H1 (cell line): ENCODE data around the gene CUEDC2. TPM values are rescaled to one million over a fixed set of nuclear protein-coding genes. Genes with fewer than 3 reads are reported as not detected.

Source experiments
- CTCF ChIA-PET: fragments of 300-600 bp; sonication (Branson Sonifier 250); formaldehyde crosslinking; loops from one replicate; lab custom pipeline; 2021; ENCODE audit not compliant: partially characterized antibody; lab: Charles Lee
- POLR2A ChIA-PET: fragments of 300-600 bp; sonication (Branson Sonifier 250); formaldehyde crosslinking; loops from one replicate; lab custom pipeline; 2021; ENCODE audit warnings: inconsistent platforms; ENCODE audit not compliant: partially characterized antibody; lab: Charles Lee
- DNase-seq, 2 experiments: peaks; one replicate each; pipeline versions ENCODE4 v3.0.0 to v3.0.0-alpha.2; 2010 to 2022; ENCODE audit warnings: low spot score in 2 of 2, low read depth in 1 of 2, mixed read lengths in 1 of 2
- FAIRE-seq: peaks from 2 replicates; lab custom pipeline; 2011; peaks lifted over from hg19 to GRCh38; lab: Jason Lieb, UNC
- H2AFZ ChIP-seq: 2 replicates; pipeline ENCODE4 v1.8.1; 2012; ENCODE audit warnings: low read length, inconsistent platforms
- H2AK5ac ChIP-seq: 2 replicates; pipeline ENCODE4 v1.6.1; 2013; ENCODE audit warnings: low read depth, low read length
- H2BK120ac ChIP-seq: replicated peaks from 2 replicates; pipeline ENCODE3; 2013; ENCODE audit warnings: low read depth, low read length, inconsistent platforms
- H2BK12ac ChIP-seq: 2 replicates; pipeline ENCODE4 v1.6.1; 2013; ENCODE audit warnings: low read depth, low read length
- H2BK15ac ChIP-seq: 2 replicates; pipeline ENCODE4 v1.6.1; 2013; ENCODE audit warnings: low read length
- H2BK20ac ChIP-seq: 2 replicates; pipeline ENCODE4 v1.6.1; 2013; ENCODE audit warnings: low read length
- H2BK5ac ChIP-seq: 2 replicates; pipeline ENCODE4 v1.6.1; 2013; ENCODE audit warnings: low read depth, low read length
- H3K14ac ChIP-seq: 2 replicates; pipeline ENCODE4 v1.6.1; 2013; ENCODE audit warnings: inconsistent platforms; ENCODE audit not compliant: insufficient read length
- H3K18ac ChIP-seq: 2 replicates; pipeline ENCODE4 v1.6.1; 2013; ENCODE audit warnings: low read length; ENCODE audit errors: extremely low read depth
- H3K23ac ChIP-seq: 2 replicates; pipeline ENCODE4 v1.6.1; 2013; ENCODE audit warnings: inconsistent platforms; ENCODE audit not compliant: insufficient read length
- H3K23me2 ChIP-seq: 2 replicates; pipeline ENCODE4 v1.6.1; 2013; ENCODE audit warnings: low read depth, low read length
- H3K27ac ChIP-seq: 2 replicates; pipeline ENCODE4 v1.6.1; 2011; ENCODE audit warnings: low read depth, low read length, inconsistent platforms
- H3K27me3 ChIP-seq, 4 experiments: replicated peaks in 1 of 4; 1 replicate in 1 of 4; 2 replicates in 3 of 4; pipeline versions ENCODE4 v1.6.1 to v1.8.1; 2011 to 2013; ENCODE audit warnings: low read length in 3 of 4, mild to moderate bottlenecking in 3 of 4, inconsistent platforms in 2 of 4, mixed read lengths in 2 of 4, moderate library complexity in 1 of 4; ENCODE audit not compliant: control insufficient read depth in 3 of 4, insufficient read depth in 3 of 4; ENCODE audit errors: extremely low read depth in 1 of 4
- H3K36me3 ChIP-seq, 4 experiments: 2 replicates each; pipeline versions ENCODE4 v1.6.1 to v1.8.1; 2011 to 2013; ENCODE audit warnings: mild to moderate bottlenecking in 4 of 4, low read length in 3 of 4, moderate library complexity in 2 of 4, control low read depth in 1 of 4, inconsistent platforms in 1 of 4; ENCODE audit not compliant: insufficient read depth in 4 of 4, control insufficient read depth in 2 of 4
- H3K4ac ChIP-seq: replicated peaks from 2 replicates; pipeline ENCODE3; 2013; ENCODE audit warnings: low read length, low read depth, mixed read lengths, inconsistent platforms; ENCODE audit not compliant: insufficient read length
- H3K4me1 ChIP-seq, 4 experiments: replicated peaks in 1 of 4; 1 replicate in 1 of 4; 2 replicates in 3 of 4; pipeline versions ENCODE4 v1.6.1 to v1.8.1; 2011 to 2013; ENCODE audit warnings: low read length in 3 of 4, inconsistent platforms in 2 of 4, mixed read lengths in 1 of 4; ENCODE audit not compliant: insufficient read depth in 4 of 4, control insufficient read depth in 3 of 4
- H3K4me2 ChIP-seq, 2 experiments: 2 replicates each; pipeline versions ENCODE4 v1.6.1 to v1.8.1; 2011 to 2013; ENCODE audit warnings: low read depth in 2 of 2, low read length in 2 of 2, control low read depth in 1 of 2, inconsistent platforms in 1 of 2, mild to moderate bottlenecking in 1 of 2; ENCODE audit not compliant: insufficient read depth in 1 of 2
- H3K4me3 ChIP-seq, 4 experiments: fragments of 200-600, 300-600 bp in 1 of 4; sonication (generic), shearing (Covaris generic), sonication (Bioruptor Twin) in 1 of 4; 2 replicates each; pipeline versions ENCODE4 v1.5.1 to v1.8.1; 2011 to 2016; ENCODE audit warnings: low read length in 4 of 4, low read depth in 3 of 4, control low read depth in 2 of 4, inconsistent platforms in 2 of 4, mild to moderate bottlenecking in 2 of 4, mixed read lengths in 1 of 4, moderate library complexity in 1 of 4; ENCODE audit not compliant: insufficient read depth in 2 of 4; ENCODE audit errors: extremely low read depth in 1 of 4
- H3K56ac ChIP-seq: replicated peaks from 2 replicates; pipeline ENCODE3; 2013; ENCODE audit warnings: low read depth, mild to moderate bottlenecking, mixed read lengths, low read length, inconsistent platforms; ENCODE audit not compliant: insufficient read length
- H3K79me1 ChIP-seq: 2 replicates; pipeline ENCODE4 v1.6.1; 2013; ENCODE audit warnings: low read depth, low read length, control low read depth
- H3K79me2 ChIP-seq, 2 experiments: 2 replicates each; pipeline versions ENCODE4 v1.6.1 to v1.8.1; 2012 to 2013; ENCODE audit warnings: low read length in 2 of 2, mild to moderate bottlenecking in 2 of 2, inconsistent platforms in 1 of 2; ENCODE audit not compliant: insufficient read depth in 2 of 2, control insufficient read depth in 1 of 2
- H3K9ac ChIP-seq, 4 experiments: replicated peaks in 1 of 4; 1 replicate in 1 of 4; 2 replicates in 3 of 4; pipeline versions ENCODE4 v1.6.1 to v1.8.1; 2011 to 2013; ENCODE audit warnings: low read depth in 3 of 4, low read length in 3 of 4, control low read depth in 2 of 4, mild to moderate bottlenecking in 2 of 4, moderate library complexity in 2 of 4, inconsistent platforms in 1 of 4; ENCODE audit errors: extremely low read depth in 1 of 4
- H3K9me3 ChIP-seq, 2 experiments: 2 replicates each; pipeline versions ENCODE4 v1.6.1 to v1.8.1; 2012 to 2013; ENCODE audit warnings: mild to moderate bottlenecking in 2 of 2, moderate library complexity in 2 of 2, control low read depth in 1 of 2, inconsistent platforms in 1 of 2, low read depth in 1 of 2, low read length in 1 of 2, mixed read lengths in 1 of 2; ENCODE audit not compliant: insufficient read depth in 2 of 2
- H4K20me1 ChIP-seq, 2 experiments: replicated peaks in 1 of 2; 2 replicates each; pipeline versions ENCODE3 to v1.8.1; 2011 to 2013; ENCODE audit warnings: inconsistent platforms in 2 of 2, low read length in 2 of 2, mild to moderate bottlenecking in 1 of 2; ENCODE audit not compliant: insufficient read depth in 2 of 2, control insufficient read depth in 1 of 2
- H4K5ac ChIP-seq: 2 replicates; pipeline ENCODE4 v1.6.1; 2013; ENCODE audit warnings: low read length, low read depth, mixed read lengths, inconsistent platforms; ENCODE audit not compliant: insufficient read length
- H4K8ac ChIP-seq: 2 replicates; pipeline ENCODE4 v1.8.0; 2013; ENCODE audit warnings: mild to moderate bottlenecking, moderate library complexity, low read length, inconsistent platforms; ENCODE audit not compliant: insufficient read depth; ENCODE audit errors: extremely low read depth
- H4K91ac ChIP-seq: replicated peaks from 2 replicates; pipeline ENCODE3; 2013; ENCODE audit warnings: low read length, mixed read lengths, inconsistent platforms; ENCODE audit not compliant: insufficient read length
- CEBPB ChIP-seq: IDR thresholded peaks from 2 replicates; pipeline ENCODE4 v1.6.1; 2012; ENCODE audit warnings: low read depth, low read length
- EP300 ChIP-seq, 2 experiments: IDR thresholded peaks; 1 replicate in 1 of 2; 2 replicates in 1 of 2; pipeline ENCODE4 v1.6.1; 2011 to 2012; ENCODE audit warnings: low read depth in 2 of 2, low read length in 2 of 2, mild to moderate bottlenecking in 2 of 2, borderline replicate concordance in 1 of 2, inconsistent platforms in 1 of 2, moderate library complexity in 1 of 2
- FOSL1 ChIP-seq: IDR thresholded peaks from 2 replicates; pipeline ENCODE4 v1.6.1; 2011; ENCODE audit warnings: mild to moderate bottlenecking, low read depth, low read length, moderate library complexity; ENCODE audit not compliant: insufficient read depth
- GABPA ChIP-seq: IDR thresholded peaks from 2 replicates; pipeline ENCODE4 v1.6.1; 2011; ENCODE audit warnings: mild to moderate bottlenecking, low read length, moderate library complexity, borderline replicate concordance; ENCODE audit not compliant: insufficient read depth
- HDAC2 ChIP-seq, 2 experiments: fragments of 300-600 bp in 1 of 2; sonication (generic) in 1 of 2; IDR thresholded peaks; 2 replicates each; pipeline ENCODE4 v1.6.1; 2011 to 2012; ENCODE audit warnings: low read depth in 2 of 2, low read length in 2 of 2, mild to moderate bottlenecking in 2 of 2, moderate library complexity in 2 of 2, borderline replicate concordance in 1 of 2, inconsistent platforms in 1 of 2
- KDM5A ChIP-seq: fragments of 200-600 bp; IDR thresholded peaks from 2 replicates; pipeline ENCODE4 v1.7.1; 2012; ENCODE audit warnings: mild to moderate bottlenecking, low read length, inconsistent platforms, mixed read lengths
- MAFK ChIP-seq: IDR thresholded peaks from 2 replicates; pipeline ENCODE4 v1.6.1; 2012; ENCODE audit warnings: low read depth, mild to moderate bottlenecking, improper control_type of control experiment, low read length
- NANOG ChIP-seq: IDR thresholded peaks from 2 replicates; pipeline ENCODE4 v1.6.1; 2011; ENCODE audit warnings: low read length, low read depth, mild to moderate bottlenecking, inconsistent platforms; ENCODE audit not compliant: insufficient read depth, poor library complexity, severe bottlenecking
- POU5F1 ChIP-seq: IDR thresholded peaks from 2 replicates; pipeline ENCODE4 v1.6.1; 2011; ENCODE audit warnings: low read depth, mild to moderate bottlenecking, low read length, moderate library complexity
- SAP30 ChIP-seq: fragments of 300-600 bp; sonication (generic); IDR thresholded peaks from 2 replicates; pipeline ENCODE4 v1.7.1; 2012; ENCODE audit warnings: low read length, moderate library complexity, mild to moderate bottlenecking, inconsistent platforms; ENCODE audit not compliant: insufficient read depth, insufficient replicate concordance
- SUZ12 ChIP-seq: fragments of 200-600 bp; sonication (generic); IDR thresholded peaks from 2 replicates; pipeline ENCODE4 v1.6.1; 2012; ENCODE audit warnings: mild to moderate bottlenecking, inconsistent platforms, low read length, moderate library complexity, mixed read lengths
- TAF7 ChIP-seq: optimal IDR thresholded peaks from 2 replicates; pipeline ENCODE3; 2011; ENCODE audit warnings: low read depth, mild to moderate bottlenecking, inconsistent platforms, low read length, moderate library complexity, borderline replicate concordance
- WGBS, 2 experiments: shearing (Covaris generic) in 1 of 2; methylation state at CpG; one replicate each; pipeline versions ENCODE4 v1.1.6 to v1.1.7; 2013 to 2015; ENCODE audit warnings: low lambda C conversion rate in 2 of 2, mixed read lengths in 2 of 2, inconsistent platforms in 1 of 2, low coverage in 1 of 2, missing lambda C conversion rate in 1 of 2; ENCODE audit not compliant: insufficient replicate concordance in 2 of 2, insufficient coverage in 1 of 2, insufficient read length in 1 of 2; ENCODE audit errors: extremely low coverage in 1 of 2, missing lambda C conversion rate in 1 of 2; 5-methylcytosine and 5-hydroxymethylcytosine counted together
- polyA plus RNA-seq, 7 experiments: library from polyadenylated mRNA; depleted of rRNA in 3 of 7; stranded (reverse) in 5 of 7; unstranded in 2 of 7; fragments of >200 nt in 5 of 7; fragments of 200-250 nt in 2 of 7; gene quantifications; 1 replicate in 5 of 7; 2 replicates in 1 of 7; 4 replicates in 1 of 7; pipeline versions ENCODE4 v1.2.1 to v1.2.3, GENCODE V29; 2011 to 2013; ENCODE audit warnings: missing spikeins in 2 of 7, mixed read lengths in 2 of 7
- total RNA-seq: library from RNA; stranded (reverse); fragmentation: NEBNext Ultra II Directional; extraction: Animal tissue kit (Norgen Biotek cat#: 25700); gene quantifications from 2 replicates; pipeline ENCODE4 v1.2.1, GENCODE V29; 2021

CUEDC2 gene
- total and polyA plus RNA-seq, 2 of the 8 experiments (the other 6 are each of a cell fraction or from before 2014, with no cell fraction given), result 41.7 to 55.2 TPM

DNA sequence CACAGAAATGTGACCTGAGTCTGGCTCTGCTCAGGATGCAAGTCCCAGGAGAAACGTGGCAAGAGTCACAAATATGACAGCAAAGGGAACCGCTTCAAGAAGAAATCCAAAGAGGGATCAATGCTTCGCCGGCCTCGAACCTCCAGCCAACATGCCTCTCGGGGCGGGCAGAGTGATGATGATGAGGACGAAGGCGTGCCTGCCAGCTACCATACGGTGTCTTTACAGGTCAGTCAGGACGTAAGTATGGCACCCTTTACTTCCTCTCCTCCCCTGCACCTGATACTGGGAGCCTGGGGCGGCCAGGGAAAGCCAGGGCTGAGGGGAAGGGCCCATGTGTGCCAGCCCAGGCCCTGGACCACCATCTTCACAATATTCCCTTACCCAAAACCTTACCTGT lies 55.5 kb downstream of the CUEDC2 start:
- Histone ChIP-seq H3K14ac (no peak overlapping the region), H4K8ac (0 out of 2 replicates have a peak overlapping the region, but pooled peaks have one; percentile 25), H3K18ac (no peak overlapping the region), H2AK5ac (no peak overlapping the region), H3K79me2 (no peaks in the 10 kb centered on the region), H3K4ac (no peak overlapping the region), H2BK20ac (no peak overlapping the region), H2AFZ (no peak overlapping the region), H3K27ac (no peak overlapping the region), H4K91ac (no peak overlapping the region), H3K4me3 (no peak overlapping the region), H4K5ac (no peak overlapping the region), H3K4me2 (no peak overlapping the region), H3K79me1 (no peaks in the 10 kb centered on the region), H2BK5ac (no peak overlapping the region), H3K9me3 (no peaks in the 10 kb centered on the region), H3K23me2 (no peaks in the 10 kb centered on the region; the same call in 1 of the 2 replicates), H3K36me3 (peaks cover under 1 to 16% (median 8%) of the 10 kb centered on the region in 4 experiments; a peak in 7 of 8 replicates), H3K9ac (no peak overlapping the region), H2BK15ac (no peak overlapping the region), H3K27me3 (no peaks in the 10 kb centered on the region), H3K56ac (no peak overlapping the region), H4K20me1 (no peaks in the 10 kb centered on the region), H3K4me1 (no peaks in the 10 kb centered on the region), H2BK120ac (no peak overlapping the region), H2BK12ac (no peak overlapping the region), H3K23ac (no peak overlapping the region)
- WGBS, 2 experiments, result 93% methylated on average over 12 of the region's 12 CpGs; no CpG with 5 or more reads in 1 of the 2 experiments
- FAIRE-seq (no peak), DNase-seq (no peak)
- ChIA-PET CTCF (interaction anchor here (1.4 to 17.7 kb wide), 8 partner anchors 7 to 147 kb away, joined by 4 to 357 read pairs (median 14); partner anchors contain the start of gene NFKB2), POLR2A (interaction anchor here (1.2 kb wide), 1 partner anchor 225 kb away, joined by 3 read pairs; no protein-coding TSS in a partner anchor)
- TF ChIP-seq POU5F1 (no peak), GABPA (no peak), MAFK (no peak), HDAC2 (IDR thresholded peaks at IDR 0.05; ENCODE audit: borderline replicate concordance in 1 of 2, low read depth in 2 of 2, low read length in 2 of 2) (no peak), FOSL1 (no peak), SAP30 (no peak), SUZ12 (no peak), CEBPB (no peak), NANOG (no peak), EP300 (IDR thresholded peaks at IDR 0.05; ENCODE audit: borderline replicate concordance in 1 of 2, low read depth in 2 of 2, low read length in 2 of 2) (no peak), TAF7 (no peak), KDM5A (no peak)
